ENCODE results near the gene MCRS1. TPM values are rescaled to one million over a fixed set of nuclear protein-coding genes. Genes with fewer than 3 reads are reported as not detected.
A peak's percentile ranks its signal among the peaks of the same experiment; 100 is the strongest.

Gene MCRS1
- total RNA-seq, 1 experiment from 2014 or later = 86.8 TPM

DNA sequence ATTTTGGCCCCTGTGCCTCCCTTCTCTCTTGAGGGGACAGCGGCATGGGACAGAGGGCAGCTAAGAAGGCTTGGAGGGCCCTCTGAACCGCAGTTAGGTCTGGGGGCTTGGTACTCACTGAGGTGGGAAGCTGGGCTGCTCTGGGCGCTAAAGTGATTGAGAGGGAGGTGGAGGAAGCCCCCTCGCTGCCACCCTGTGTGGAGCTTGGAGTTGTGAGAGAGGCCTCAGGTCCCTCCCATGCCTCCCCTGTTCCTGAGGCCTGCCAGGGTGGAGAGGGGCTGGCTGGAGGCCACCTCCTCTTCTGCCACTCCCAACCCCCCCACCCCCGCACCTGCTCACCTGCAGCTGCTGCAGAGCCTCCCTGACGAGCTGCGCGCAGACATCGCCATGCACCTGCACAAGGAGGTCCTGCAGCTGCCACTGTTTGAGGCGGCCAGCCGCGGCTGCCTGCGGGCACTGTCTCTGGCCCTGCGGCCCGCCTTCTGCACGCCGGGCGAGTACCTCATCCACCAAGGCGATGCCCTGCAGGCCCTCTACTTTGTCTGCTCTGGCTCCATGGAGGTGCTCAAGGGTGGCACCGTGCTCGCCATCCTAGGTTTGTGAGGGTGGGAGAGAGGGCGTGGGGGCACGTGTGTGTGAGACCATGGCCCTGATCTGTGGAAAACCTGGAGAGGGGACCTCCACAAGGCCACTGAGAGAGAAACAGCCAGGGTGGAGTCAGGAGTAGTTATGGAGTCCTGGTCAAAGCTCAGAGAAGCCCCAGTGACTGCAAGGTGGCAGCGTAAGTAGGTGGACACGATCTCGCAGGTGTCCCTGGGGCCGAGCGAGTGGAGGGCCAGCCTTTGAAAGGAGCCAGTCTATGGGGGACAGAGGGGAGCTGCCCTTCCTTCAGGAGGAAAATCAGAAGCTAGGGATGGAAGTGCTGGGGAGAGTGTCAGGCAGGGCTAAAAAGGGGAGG lies 17.9 kb downstream of the MCRS1 start:
- Histone ChIP-seq H3K9me2 (replicated peaks; ENCODE audit: low read length) (no peaks in the 10 kb centered on the region), H3K9me3 (ENCODE audit: low read length) (no peaks in the 10 kb centered on the region), H3K4me1 (ENCODE audit: insufficient read depth, low read length) (no peaks in the 10 kb centered on the region), H3K27me3 (ENCODE audit: low read length) (no peaks in the 10 kb centered on the region), H3K36me3 (ENCODE audit: low read depth, low read length) (no peaks in the 10 kb centered on the region), H3K9ac (ENCODE audit: low read length) (no peak overlapping the region), H3K4me2 (ENCODE audit: low read length) (no peak overlapping the region), H3K4me3 (ENCODE audit: low read length) (no peak overlapping the region), H3K79me2 (ENCODE audit: low read length) (no peaks in the 10 kb centered on the region), H3K27ac (ENCODE audit: low read length) (no peak overlapping the region), H2AFZ (ENCODE audit: low read length) (no peak overlapping the region), H3F3A (ENCODE audit: low read length, unreplicated experiment) (no peaks in the 10 kb centered on the region), H4K20me1 (ENCODE audit: low read length) (no peaks in the 10 kb centered on the region)
- intact Hi-C loops (cut with micrococcal nuclease) = no loop called here
- ChIA-PET CTCF (no interaction called here), POLR2A (ENCODE audit: unreplicated experiment) (no interaction called here)
- BruUV-seq (replicated peaks) = no TSS peak
- ATAC-seq (no peak), DNase-seq (no peak)
- no peak for TF ChIP-seq EZH2 (IDR thresholded peaks at IDR 0.05; ENCODE audit: low read length, unreplicated experiment)
- TF ChIP-seq, protein P1, sequence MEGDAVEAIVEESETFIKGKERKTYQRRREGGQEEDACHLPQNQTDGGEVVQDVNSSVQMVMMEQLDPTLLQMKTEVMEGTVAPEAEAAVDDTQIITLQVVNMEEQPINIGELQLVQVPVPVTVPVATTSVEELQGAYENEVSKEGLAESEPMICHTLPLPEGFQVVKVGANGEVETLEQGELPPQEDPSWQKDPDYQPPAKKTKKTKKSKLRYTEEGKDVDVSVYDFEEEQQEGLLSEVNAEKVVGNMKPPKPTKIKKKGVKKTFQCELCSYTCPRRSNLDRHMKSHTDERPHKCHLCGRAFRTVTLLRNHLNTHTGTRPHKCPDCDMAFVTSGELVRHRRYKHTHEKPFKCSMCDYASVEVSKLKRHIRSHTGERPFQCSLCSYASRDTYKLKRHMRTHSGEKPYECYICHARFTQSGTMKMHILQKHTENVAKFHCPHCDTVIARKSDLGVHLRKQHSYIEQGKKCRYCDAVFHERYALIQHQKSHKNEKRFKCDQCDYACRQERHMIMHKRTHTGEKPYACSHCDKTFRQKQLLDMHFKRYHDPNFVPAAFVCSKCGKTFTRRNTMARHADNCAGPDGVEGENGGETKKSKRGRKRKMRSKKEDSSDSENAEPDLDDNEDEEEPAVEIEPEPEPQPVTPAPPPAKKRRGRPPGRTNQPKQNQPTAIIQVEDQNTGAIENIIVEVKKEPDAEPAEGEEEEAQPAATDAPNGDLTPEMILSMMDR (conservative IDR thresholded peaks at IDR 0.05; ENCODE audit: low read depth, low read length) = no peak
- TF ChIP-seq EZH2phosphoT487 (IDR thresholded peaks at IDR 0.05; ENCODE audit: borderline replicate concordance, low read length) = no peak

DNA sequence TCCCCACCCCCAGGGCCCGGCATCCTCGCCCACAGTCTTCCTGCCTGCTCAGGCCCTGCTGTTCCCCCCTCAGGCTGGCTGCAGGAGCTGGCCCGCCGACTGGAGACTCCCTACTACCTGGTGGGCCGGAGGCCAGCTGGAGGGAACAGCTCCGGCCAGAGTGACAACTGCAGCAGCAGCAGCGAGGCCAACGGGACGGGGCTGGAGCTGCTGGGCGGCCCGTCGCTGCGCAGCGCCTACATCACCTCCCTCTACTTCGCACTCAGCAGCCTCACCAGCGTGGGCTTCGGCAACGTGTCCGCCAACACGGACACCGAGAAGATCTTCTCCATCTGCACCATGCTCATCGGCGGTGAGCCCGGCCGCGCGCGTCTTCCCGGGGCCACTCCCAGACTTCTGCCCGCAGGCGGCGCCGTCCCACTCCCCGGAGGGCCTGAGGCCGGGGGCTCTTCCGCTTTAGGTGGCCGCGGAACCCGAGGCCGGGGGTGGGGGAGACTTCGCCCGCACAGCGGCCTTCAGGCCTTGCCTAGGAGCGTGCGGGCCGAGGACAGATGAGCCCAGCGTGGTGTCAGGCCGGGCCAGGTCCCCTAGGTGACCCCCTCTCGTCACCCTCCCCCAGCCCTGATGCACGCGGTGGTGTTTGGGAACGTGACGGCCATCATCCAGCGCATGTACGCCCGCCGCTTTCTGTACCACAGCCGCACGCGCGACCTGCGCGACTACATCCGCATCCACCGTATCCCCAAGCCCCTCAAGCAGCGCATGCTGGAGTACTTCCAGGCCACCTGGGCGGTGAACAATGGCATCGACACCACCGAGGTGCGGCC lies 18.9 kb downstream of the MCRS1 start:
- Histone ChIP-seq H3K36me3 (ENCODE audit: low read depth, low read length) (no peaks in the 10 kb centered on the region), H3F3A (ENCODE audit: low read length, unreplicated experiment) (no peaks in the 10 kb centered on the region), H3K4me2 (ENCODE audit: low read length) (peak overlapping the region; percentile 26; the same call in 1 of the 2 replicates), H3K9me2 (replicated peaks; ENCODE audit: low read length) (no peaks in the 10 kb centered on the region), H2AFZ (ENCODE audit: low read length) (peak overlapping the region; percentile 50), H3K4me1 (ENCODE audit: insufficient read depth, low read length) (no peaks in the 10 kb centered on the region), H3K27ac (ENCODE audit: low read length) (no peak overlapping the region), H3K4me3 (ENCODE audit: low read length) (no peak overlapping the region), H3K9ac (ENCODE audit: low read length) (no peak overlapping the region), H4K20me1 (ENCODE audit: low read length) (no peaks in the 10 kb centered on the region), H3K79me2 (ENCODE audit: low read length) (no peaks in the 10 kb centered on the region), H3K27me3 (ENCODE audit: low read length) (no peaks in the 10 kb centered on the region), H3K9me3 (ENCODE audit: low read length) (no peaks in the 10 kb centered on the region)
- ATAC-seq (peak; percentile 21; the same call in 1 of the 2 replicates), DNase-seq (no peak)
- BruUV-seq (replicated peaks) = no TSS peak
- POLR2A ChIA-PET (ENCODE audit: unreplicated experiment) = no interaction called here
- CTCF ChIA-PET = no interaction called here
- intact Hi-C loops (cut with micrococcal nuclease) = no loop called here
- TF ChIP-seq EZH2phosphoT487 (IDR thresholded peaks at IDR 0.05; ENCODE audit: borderline replicate concordance, low read length) = no peak
- TF ChIP-seq, protein P1 (conservative IDR thresholded peaks at IDR 0.05; ENCODE audit: low read depth, low read length) = 0 out of 2 replicates have a peak, but pooled peaks have one; percentile 12
- TF ChIP-seq EZH2 (IDR thresholded peaks at IDR 0.05; ENCODE audit: low read length, unreplicated experiment) = no peak

Data from PC-3 (cell line).